ENCODE data around the gene SLC22A6.

SLC22A6 gene

GRCh38 chr11:62931499-62932278, 53.1 kb downstream of the SLC22A6 start:
- no peak for DNase-seq

GRCh38 chr11:62930666-62931065, 54.1 kb downstream of the SLC22A6 start:
- no peak for DNase-seq

- no peak for DNase-seq
These were observed 54.6 kb downstream of the SLC22A6 start for GRCh38 chr11:62930157-62930556.

- DNase-seq = no peak
These were observed 56.8 kb downstream of the SLC22A6 start for GRCh38 chr11:62928011-62928410.

GRCh38 chr11:62926680-62927455, 57.9 kb downstream of the SLC22A6 start:
- no peak for DNase-seq
